GM21367 (cell line): Measurements from ENCODE around the gene HSPH1.
"Not testable (repeated sequence)": the region's sequence is repeated elsewhere in the genome, so short reads cannot be mapped to it uniquely, and the experiment has no call there.

ENCODE experiments used
- ATAC-seq: cut with Tn5 transposase; IDR thresholded peaks from one replicate; pipeline ENCODE4 v1.9.1; 2021; ENCODE audit not compliant: unreplicated experiment

The HSPH1 gene

DNA sequence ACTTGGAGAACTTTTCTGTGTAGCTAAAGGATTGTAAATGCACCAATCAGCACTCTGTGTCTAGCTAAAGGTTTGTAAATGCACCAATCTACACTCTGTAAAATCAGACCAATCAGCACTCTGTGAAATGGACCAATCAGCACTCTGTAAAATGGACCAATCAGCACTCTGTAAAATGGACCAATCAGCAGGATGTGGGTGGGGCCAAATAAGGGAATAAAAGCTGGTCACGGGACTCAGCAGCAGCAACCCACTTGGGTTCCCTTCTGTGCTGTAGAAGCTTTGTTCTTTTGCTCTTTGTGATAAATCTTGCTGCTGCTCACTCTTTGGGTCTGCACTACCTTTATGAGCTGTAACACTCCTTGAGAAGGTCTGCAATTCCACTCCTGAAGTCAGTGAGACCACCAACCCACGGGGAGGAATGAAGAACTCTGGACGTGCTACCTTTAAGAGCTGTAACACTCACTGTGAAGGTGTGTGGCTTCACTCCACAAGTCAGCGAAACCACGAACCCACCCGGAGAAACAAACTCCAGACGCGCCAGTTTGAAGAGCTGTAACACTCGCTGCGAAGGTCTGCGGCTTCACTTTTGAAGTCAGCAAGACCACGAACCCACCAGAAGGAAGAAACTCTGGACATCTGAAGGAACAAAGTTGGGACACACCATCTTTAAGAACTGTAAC lies 16.2 kb upstream of the HSPH1 start:
- not testable (repeated sequence) for ATAC-seq

DNA sequence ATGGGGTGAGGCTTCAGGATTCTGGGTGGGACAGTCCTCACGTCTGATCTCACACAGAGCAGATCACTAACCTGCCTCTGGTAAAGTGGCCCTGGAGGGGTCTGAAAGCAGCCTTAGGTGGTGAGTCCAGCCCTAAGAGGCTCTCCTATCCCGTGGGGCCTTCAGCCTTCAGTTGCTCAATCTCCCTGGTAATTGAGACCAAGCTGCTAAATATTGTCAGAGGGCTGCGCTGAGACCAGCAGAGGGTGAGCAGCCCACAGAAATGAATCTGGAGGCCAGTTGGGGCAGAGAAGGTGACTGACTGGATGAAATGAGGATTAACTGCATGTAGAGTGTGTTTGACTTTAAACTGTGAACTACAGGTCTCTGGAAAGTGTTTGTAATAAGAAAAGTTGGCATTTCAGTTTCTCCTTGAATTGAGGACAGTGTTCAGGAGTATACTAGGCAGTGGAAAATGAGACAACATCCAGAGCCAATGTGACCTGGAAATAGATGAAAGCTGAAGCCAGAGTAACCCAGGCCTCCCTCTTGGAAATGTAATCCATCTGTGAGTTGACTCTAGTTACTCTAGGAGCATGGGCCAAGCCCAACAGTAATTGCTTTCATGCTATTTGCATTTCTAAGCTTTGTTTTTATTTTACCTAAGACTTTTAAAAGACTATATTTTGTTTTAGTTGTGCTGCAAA lies 14.3 kb upstream of the HSPH1 start:
- no peak for ATAC-seq

DNA sequence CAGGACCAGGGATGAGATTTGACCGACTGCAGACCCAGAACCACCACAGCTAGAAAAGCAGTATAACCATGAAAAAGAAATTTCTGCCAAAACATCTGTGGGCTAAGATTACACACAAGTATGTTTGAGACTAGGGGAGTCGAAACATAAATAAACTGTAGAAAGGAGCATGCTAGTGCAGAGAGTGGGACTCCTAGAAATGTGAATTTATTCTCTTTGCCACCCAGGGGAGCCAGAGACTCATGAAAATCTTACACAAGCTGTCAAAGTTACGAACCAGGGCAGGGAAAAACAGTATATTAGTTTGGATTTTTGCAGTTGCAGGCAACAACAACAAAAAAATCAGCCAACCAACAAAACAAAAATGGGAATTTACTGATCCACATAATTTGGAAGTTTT lies 12.3 kb upstream of the HSPH1 start:
- ATAC-seq: no peak

DNA sequence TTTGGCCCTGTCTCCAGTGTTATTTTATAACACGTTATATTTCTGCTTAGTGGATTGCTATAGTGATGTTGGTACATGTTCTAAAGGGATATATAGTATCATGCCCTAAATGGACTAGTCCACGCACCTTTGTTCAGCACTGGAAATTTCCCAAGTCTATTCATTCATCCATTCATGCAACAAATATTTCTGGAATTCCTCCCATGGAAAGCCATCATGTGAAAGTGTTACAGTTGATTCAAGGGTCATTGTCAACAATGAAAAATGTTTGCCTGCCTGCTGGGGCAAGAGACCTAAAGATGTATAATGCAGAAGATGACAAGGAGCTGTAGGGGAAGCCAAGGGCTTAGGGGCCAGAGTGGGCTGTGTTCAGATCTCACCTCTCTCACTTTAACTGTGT lies 10.8 kb upstream of the HSPH1 start:
- no peak for ATAC-seq

DNA sequence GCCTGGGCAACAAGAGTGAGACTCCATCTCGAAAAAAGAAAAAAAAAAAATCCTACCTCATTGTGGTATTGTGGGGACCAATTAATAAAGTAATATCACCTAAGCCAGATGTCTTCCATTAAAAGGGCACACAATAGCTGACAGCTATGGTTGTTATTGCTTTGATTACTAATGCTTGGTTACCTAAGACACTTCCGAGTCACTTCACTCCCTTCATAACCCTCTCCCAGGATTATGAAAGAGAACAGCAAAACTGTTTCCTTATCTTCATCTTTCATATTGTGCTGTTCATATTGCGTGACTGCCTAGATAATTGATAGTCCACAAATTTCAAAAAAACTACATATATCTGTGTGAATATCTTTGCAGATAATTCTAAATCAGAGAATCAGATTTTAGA lies 10.3 kb upstream of the HSPH1 start:
- ATAC-seq: no peak

DNA sequence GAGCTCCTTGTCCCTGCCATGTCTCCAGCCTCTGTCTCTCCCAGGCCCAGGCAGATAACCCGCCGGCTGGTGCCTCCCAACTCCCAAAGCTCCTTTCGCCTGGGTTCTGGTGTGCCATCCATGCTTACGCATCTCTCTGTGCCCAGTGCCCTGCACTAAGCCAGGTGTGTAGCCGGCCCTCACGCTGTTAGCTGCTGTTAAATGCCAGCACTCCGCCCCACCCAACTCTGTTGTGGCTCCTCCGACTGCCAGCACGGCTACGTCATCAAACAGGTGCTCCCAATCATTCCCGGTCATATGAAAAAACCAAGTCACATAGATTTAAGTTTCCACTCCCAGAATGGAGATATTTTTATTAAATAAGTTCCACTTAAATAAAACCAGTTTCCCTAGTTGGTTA lies 7.0 kb upstream of the HSPH1 start:
- ATAC-seq: no peak

DNA sequence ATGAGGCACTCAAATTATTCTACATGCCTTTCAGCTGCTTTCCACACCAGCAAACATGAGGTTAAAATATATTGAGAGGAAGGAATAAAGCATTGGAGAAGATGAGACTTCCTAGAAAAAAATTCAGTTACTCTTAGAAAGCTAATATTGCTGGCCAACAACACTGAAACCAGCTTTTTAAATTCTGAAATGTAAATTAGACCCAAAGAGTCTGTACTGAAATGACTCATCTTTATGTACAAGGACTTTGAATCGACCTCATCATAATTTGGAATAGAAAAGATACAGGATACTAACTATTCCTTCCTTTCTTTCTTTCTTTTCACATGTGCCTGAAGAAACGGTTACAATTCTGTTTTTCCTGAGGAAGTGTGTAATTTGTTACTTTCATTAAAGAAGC lies 6.5 kb upstream of the HSPH1 start:
- peak; percentile 57 for ATAC-seq

DNA sequence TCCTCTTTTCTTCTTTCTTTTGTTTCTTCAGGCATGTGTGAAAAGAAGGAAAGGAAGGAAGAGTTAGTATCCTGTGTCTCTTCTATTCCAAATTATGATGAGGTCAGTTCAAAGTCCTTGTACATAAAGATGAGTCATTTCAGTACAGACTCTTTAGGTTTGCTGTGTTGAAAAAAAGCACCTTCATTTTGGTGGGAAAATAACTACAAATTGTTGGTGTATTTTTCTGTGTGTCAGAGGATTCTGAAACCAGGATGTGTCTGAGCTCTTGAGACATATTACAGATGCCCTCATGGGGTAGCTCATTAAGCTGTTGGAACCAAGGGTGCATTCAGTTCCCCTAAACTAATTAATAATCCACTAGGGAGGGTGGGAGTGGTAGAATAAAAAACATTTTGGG lies 5.8 kb upstream of the HSPH1 start:
- ATAC-seq: peak; percentile 45

DNA sequence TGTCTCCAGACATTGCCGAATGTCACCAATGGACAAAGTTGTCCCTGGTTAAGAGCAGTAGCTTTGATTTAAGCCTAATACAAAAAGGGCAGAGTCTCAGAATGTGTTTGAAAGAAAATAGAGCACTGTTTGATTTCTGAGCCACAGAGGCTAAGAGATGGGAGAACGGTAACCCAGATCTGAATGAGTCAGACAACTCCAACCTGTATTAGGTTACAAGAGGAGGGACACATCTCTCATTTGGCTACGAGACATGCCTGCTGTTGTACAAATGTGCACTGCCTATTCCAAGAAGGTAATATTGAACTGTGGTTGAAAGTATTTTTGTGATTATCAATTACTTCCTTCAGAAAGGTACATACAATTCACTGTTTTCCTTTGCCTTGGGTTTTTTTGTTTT lies 4.9 kb upstream of the HSPH1 start:
- no peak for ATAC-seq

DNA sequence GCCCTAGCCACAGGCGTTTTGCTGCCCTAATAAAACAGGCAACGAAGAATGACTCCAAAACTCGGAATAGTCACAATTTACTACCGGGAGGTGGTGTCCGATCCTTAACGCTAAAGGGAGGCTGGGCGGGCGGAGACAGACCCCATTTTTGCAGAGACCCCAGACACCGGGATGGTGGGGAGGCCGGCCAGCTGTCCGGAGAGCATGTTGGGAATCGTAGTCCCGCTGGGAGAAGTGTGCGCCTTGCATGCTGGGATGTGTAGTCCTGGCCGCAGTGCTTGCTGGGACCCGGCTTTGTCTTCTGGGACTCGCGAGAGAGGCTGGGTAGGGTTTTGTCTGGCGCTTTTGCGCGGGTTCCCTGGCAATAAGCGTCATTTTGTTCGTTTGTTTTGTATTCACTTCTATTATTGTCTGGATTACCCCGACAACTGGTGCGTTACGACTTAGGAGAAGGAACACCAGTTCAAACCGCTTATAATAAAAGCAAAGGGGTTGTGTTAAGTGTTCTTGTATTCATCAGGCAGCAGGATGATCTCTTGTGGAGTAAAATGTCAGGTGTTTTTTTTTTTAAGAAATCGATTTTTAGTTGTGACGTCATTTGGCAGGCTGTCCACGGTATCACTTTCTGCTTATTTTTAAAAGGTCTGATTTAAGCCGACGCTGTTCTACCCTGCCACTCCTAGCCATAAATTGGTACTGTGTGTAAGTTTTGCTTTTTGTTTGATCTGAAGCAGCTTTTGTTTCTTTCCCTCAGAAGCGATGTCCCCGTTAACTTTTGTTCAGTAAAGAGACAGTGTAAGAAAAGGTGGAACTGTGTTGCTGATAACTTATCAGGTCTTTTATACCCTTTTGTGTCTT lies 676 bp upstream of the HSPH1 start:
- ATAC-seq: peak; percentile 81

DNA sequence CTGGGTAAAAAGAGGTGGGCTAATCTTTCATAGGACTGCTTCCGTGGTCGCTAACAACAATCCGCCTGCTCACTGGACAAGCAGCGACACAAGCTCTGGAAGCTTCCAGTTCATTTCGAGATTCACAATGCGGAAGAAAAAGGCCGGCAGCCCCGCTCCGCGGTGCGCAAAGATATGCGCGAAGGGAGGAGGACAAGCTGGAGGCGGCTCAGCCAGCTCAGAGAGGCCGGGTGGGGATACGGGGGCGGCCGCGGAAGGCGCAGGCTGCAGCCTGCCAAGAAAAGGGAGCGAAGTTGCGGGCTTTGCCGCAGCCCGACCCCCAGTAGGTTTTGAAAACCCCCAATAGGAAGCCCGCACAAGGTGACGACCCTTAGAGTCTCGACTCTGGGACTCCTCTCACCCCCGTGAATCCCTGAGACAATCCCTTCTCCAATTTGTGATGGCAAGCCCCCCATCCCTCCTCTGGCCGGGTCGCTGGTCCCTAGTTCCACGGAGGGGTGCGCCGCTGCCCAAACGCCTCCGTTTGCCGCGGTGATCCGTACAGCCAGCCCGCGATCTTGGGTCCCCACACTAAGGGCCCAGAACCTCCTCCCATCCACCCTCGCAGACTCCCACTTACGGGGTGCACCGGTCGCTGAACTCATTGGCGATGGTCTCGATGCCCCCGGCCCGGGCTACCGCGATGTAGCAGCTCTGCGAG lies 697 bp downstream of the HSPH1 start:
- peak; percentile 1 for ATAC-seq

DNA sequence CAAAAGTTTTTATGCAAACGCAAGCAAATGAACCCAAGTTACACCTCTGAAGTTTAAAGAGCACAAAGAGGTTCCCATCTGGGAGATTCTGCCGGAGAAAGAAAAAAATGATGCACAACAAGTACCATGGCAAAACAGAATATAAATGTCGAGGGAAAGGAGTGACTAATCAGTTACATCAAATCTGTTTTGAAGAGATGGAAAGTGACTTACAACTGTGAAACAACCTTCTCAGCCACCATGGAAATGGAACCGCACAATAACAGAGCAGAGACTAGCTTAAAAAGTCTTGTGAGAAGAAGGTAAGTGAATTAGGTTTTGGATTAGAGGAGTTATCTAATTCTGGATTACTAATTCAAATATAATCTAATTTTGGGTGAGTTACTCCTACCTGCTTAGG lies 2.4 kb downstream of the HSPH1 start:
- ATAC-seq: no peak

DNA sequence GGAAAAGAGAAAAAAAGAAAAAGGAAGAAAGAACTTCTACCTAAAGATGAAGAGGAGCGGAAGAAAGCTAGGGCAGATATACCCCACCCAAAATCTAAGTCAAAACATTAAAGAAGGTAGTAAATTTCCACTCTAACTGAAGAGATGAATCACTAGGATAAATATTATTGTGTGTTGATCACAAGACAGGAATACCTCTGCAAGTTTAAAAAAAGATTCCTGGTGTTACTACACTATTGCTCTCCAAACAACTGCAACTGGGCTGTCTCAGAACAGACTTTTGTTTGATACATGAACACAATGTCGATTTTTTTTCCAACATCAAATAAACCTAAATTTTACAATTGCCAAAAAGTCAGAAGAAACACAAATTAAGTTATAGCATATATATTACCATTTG lies 6.8 kb downstream of the HSPH1 start:
- no peak for ATAC-seq

DNA sequence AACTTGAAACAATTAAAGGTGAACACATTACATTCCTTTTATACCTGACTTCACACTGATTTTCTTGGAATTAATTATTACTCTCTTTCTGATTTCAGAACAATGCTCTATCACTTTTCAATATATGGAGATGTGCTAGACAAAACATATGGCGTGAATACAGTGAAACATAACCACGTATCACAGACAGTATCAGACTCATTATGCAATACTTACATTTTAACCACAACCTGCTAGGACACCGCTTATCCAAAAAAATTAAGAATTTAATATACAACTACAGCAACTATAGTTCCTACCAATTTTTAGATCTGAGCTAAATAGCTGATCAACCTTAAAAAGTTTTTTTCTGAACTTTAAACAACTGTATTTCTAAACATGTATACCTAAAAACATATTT lies 9.9 kb downstream of the HSPH1 start:
- ATAC-seq: no peak

DNA sequence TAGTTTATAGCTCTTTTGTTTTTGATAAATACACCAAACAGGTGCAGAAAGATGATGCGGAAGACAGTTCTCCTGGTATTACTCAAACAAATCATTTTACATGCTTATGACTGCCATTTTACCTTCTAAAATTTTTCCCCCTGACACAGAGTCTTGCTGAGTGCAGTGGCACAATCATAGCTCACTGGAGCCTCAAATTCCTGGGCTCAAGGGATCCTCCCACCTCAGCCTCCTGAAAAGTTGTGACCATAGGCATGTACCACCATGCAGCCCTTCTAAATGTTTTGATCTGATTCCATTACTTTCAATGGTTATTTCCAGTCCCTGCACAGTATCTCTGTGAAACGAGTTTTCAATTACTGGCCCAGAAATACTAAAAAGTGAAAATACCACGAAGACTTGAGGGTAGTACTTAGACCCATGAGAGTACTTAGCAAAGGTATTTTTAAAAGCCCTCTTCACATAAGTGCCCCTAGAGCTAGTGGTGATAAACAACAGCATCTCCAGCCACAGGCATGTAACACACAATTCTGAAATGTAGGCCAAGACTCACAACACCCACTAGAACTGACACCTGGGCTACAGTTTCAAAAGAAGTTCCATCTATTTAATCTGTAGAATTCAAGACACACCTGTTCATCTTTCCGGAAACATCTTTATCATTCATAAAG lies 11.3 kb downstream of the HSPH1 start:
- ATAC-seq: no peak

DNA sequence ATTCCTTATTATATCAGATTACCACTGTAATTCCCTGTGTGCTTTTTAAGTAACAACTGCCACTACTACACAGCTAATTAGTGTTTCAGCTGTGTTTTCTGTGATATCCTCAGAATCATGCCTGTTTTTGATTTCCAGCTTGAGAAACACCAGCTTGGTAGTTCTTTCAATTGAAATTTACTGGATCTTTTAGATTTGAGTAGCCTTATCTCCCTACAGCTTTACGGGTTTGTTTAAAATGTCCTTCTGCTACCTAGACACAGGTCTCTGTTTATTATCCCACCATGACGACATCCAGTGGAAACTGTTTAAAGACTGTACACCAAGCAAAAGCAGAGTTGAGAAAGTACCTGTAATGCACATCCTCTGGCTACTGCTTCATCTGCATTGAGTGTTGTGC lies 12.1 kb downstream of the HSPH1 start:
- no peak for ATAC-seq

DNA sequence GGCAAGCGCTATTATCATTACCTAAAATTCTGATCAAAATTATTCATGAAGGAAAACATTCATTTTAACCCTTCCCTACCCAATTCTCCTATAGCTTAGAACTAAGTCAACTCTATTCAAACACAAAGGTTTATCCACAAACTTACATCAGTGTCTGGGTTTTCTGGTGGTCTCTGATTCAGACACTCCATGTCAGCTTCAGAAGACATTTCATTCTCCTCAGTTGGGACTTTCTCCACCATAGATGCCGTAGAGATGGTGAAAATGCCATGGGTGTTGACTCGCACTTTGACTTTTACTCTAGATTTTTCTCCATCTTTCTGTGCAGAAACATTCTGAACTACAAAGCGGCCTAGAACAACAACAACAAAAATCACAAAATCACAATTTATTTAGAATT lies 16.3 kb downstream of the HSPH1 start:
- no peak for ATAC-seq

DNA sequence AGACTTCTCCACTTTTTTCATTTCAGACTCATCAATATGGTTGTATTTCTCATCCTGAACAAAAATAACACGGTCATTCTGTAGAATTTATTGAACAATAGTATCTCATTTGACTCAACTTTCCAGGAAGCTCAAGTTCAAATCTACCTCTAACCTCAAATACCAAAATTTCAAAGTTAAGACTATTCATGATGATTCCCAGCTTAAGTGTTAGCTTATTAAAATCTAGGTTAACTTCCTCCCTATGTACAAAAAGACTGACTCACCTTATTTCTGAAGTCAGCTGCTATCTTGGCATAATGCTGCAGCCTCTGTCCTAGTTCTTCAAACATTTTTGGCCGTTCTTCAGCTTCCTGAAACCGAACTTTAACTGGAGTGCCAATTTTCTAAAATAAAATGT lies 23.2 kb downstream of the HSPH1 start:
- no peak for ATAC-seq

DNA sequence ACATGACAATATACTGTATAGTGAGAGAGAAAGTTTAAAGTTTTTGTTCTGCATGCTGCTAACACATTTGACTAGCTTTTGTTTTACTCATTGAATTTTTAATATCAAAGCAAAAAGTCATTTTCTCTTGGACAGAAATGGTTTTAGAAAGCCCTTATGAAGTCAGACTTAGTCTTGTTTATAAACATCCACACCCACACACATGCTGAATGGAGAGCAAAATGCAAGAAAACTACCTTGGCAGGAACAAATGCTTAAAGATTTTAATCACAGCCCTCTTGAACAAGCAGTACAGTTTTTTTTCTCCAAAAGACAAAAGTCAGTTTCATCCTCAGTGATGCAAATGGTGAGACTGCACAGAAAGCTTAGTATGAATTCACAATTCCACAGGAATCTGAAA lies 25.0 kb downstream of the HSPH1 start:
- no peak for ATAC-seq

DNA sequence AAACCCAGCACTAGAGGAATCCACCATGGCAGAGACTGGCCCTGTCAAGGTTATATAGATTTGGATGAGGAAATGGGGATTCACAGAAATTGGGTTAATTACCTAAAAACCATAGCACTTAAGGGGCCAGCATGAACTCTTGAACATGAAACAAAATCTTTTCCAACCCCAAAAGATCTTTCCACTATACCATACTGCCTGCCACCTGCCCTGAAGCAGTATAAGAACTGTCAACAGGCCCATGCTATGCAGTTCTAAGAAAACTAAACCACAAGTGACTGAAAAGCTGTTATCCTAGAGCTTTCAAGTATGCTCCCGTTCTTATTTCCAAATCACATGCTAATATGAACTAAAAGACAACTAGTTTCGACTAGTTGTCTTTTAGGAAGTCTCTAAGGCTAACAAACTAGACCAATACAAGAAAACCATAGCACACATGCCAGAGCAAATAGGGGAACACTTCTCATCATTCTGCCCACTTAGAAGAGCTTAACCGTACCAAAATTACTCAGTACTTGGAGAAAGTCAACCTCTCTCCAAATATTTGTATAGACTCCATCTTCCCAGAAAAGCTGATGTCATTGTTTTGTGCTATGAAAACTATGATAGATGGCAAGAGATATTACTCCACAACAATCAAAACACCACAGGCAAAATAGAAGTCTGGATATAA lies 27.5 kb downstream of the HSPH1 start:
- no peak for ATAC-seq
